ENCODE results near the gene ZP3.
A peak's percentile ranks its signal among the peaks of the same experiment; 100 is the strongest.
"Not testable (repeated sequence)": the region's sequence is repeated elsewhere in the genome, so short reads cannot be mapped to it uniquely, and the experiment has no call there.

The ZP3 gene

GRCh38 chr7:76443846-76444245 is 19.1 kb downstream of the ZP3 start:
- WGBS, result 88% methylated on average over 9 of the region's 12 CpGs
- H3K4me3 ChIP-seq (ENCODE audit: low read length); H3K9me3 ChIP-seq (ENCODE audit: insufficient read depth, low read depth, low read length); H3K36me3 ChIP-seq (ENCODE audit: insufficient read depth, low read length); H3K27me3 ChIP-seq (ENCODE audit: insufficient read depth, low read length); H3K9ac ChIP-seq (ENCODE audit: low read depth, low read length); H3K4me1 ChIP-seq (ENCODE audit: insufficient read depth, low read length); H3K27ac ChIP-seq (ENCODE audit: low read depth, low read length): not testable (repeated sequence)

GRCh38 chr7:76445577-76446008 is 20.8 kb downstream of the ZP3 start:
- not testable (repeated sequence) for H3K9me3 ChIP-seq (ENCODE audit: insufficient read depth, low read depth, low read length); H3K9ac ChIP-seq (ENCODE audit: low read depth, low read length); H3K27ac ChIP-seq (ENCODE audit: low read depth, low read length); H3K36me3 ChIP-seq (ENCODE audit: insufficient read depth, low read length); H3K4me3 ChIP-seq (ENCODE audit: low read length); H3K27me3 ChIP-seq (ENCODE audit: insufficient read depth, low read length); H3K4me1 ChIP-seq (ENCODE audit: insufficient read depth, low read length)
- 78% methylated on average over 4 of the region's 5 CpGs for WGBS

GRCh38 chr7:76457017-76457416 is 32.3 kb downstream of the ZP3 start:
- not testable (repeated sequence) for H3K9me3 ChIP-seq (ENCODE audit: insufficient read depth, low read depth, low read length); H3K36me3 ChIP-seq (ENCODE audit: insufficient read depth, low read length); H3K4me3 ChIP-seq (ENCODE audit: low read length); H3K27ac ChIP-seq (ENCODE audit: low read depth, low read length); H3K27me3 ChIP-seq (ENCODE audit: insufficient read depth, low read length); H3K9ac ChIP-seq (ENCODE audit: low read depth, low read length); H3K4me1 ChIP-seq (ENCODE audit: insufficient read depth, low read length)
- WGBS, result no CpG with 5 or more reads among the region's 4 CpGs

GRCh38 chr7:76458504-76458903 is 33.8 kb downstream of the ZP3 start:
- not testable (repeated sequence) for H3K27ac ChIP-seq (ENCODE audit: low read depth, low read length); H3K9me3 ChIP-seq (ENCODE audit: insufficient read depth, low read depth, low read length); H3K4me3 ChIP-seq (ENCODE audit: low read length); H3K9ac ChIP-seq (ENCODE audit: low read depth, low read length); H3K36me3 ChIP-seq (ENCODE audit: insufficient read depth, low read length); H3K27me3 ChIP-seq (ENCODE audit: insufficient read depth, low read length); H3K4me1 ChIP-seq (ENCODE audit: insufficient read depth, low read length)
- WGBS, result 0% methylated on average over 1 of the region's 4 CpGs

- not testable (repeated sequence) for H3K4me1 ChIP-seq (ENCODE audit: insufficient read depth, low read length); H3K4me3 ChIP-seq (ENCODE audit: low read length); H3K36me3 ChIP-seq (ENCODE audit: insufficient read depth, low read length); H3K27me3 ChIP-seq (ENCODE audit: insufficient read depth, low read length); H3K9me3 ChIP-seq (ENCODE audit: insufficient read depth, low read depth, low read length); H3K9ac ChIP-seq (ENCODE audit: low read depth, low read length); H3K27ac ChIP-seq (ENCODE audit: low read depth, low read length)
- WGBS, result 95% methylated on average over 12 of the region's 20 CpGs
Measured at GRCh38 chr7:76460767-76461166, 36.0 kb downstream of the ZP3 start.

- WGBS, result 2% methylated on average over 11 of the region's 54 CpGs
- not testable (repeated sequence) for H3K36me3 ChIP-seq (ENCODE audit: insufficient read depth, low read length); H3K4me1 ChIP-seq (ENCODE audit: insufficient read depth, low read length); H3K9me3 ChIP-seq (ENCODE audit: insufficient read depth, low read depth, low read length); H3K27ac ChIP-seq (ENCODE audit: low read depth, low read length); H3K9ac ChIP-seq (ENCODE audit: low read depth, low read length); H3K27me3 ChIP-seq (ENCODE audit: insufficient read depth, low read length)
- H3K4me3 ChIP-seq (ENCODE audit: low read length), result peak within 1 kb of the TSS; percentile 49
Measured at GRCh38 chr7:76461464-76462101, 36.8 kb downstream of the ZP3 start, which contains the start of gene DTX2. TSS of gene DTX2 (plus strand) at chr7:76461709. CDS start at chr7:76480510, 18,801 bp downstream.

- not testable (repeated sequence) for H3K9ac ChIP-seq (ENCODE audit: low read depth, low read length); H3K27ac ChIP-seq (ENCODE audit: low read depth, low read length); H3K4me1 ChIP-seq (ENCODE audit: insufficient read depth, low read length); H3K36me3 ChIP-seq (ENCODE audit: insufficient read depth, low read length); H3K9me3 ChIP-seq (ENCODE audit: insufficient read depth, low read depth, low read length); H3K4me3 ChIP-seq (ENCODE audit: low read length); H3K27me3 ChIP-seq (ENCODE audit: insufficient read depth, low read length)
- WGBS, result no CpG with 5 or more reads among the region's 17 CpGs
Measured at GRCh38 chr7:76462271-76462882, 37.6 kb downstream of the ZP3 start.

- not testable (repeated sequence) for H3K27ac ChIP-seq (ENCODE audit: low read depth, low read length); H3K4me3 ChIP-seq (ENCODE audit: low read length); H3K9me3 ChIP-seq (ENCODE audit: insufficient read depth, low read depth, low read length); H3K36me3 ChIP-seq (ENCODE audit: insufficient read depth, low read length); H3K27me3 ChIP-seq (ENCODE audit: insufficient read depth, low read length); H3K4me1 ChIP-seq (ENCODE audit: insufficient read depth, low read length); H3K9ac ChIP-seq (ENCODE audit: low read depth, low read length)
- 85% methylated on average over 4 of the region's 5 CpGs for WGBS
Measured at GRCh38 chr7:76464959-76465358, 40.2 kb downstream of the ZP3 start.

GRCh38 chr7:76465950-76466349 is 41.2 kb downstream of the ZP3 start:
- not testable (repeated sequence) for H3K27ac ChIP-seq (ENCODE audit: low read depth, low read length); H3K4me3 ChIP-seq (ENCODE audit: low read length); H3K36me3 ChIP-seq (ENCODE audit: insufficient read depth, low read length); H3K9ac ChIP-seq (ENCODE audit: low read depth, low read length); H3K4me1 ChIP-seq (ENCODE audit: insufficient read depth, low read length); H3K9me3 ChIP-seq (ENCODE audit: insufficient read depth, low read depth, low read length); H3K27me3 ChIP-seq (ENCODE audit: insufficient read depth, low read length)
- WGBS, result no CpG with 5 or more reads among the region's 8 CpGs

GRCh38 chr7:76467743-76468404 is 43.1 kb downstream of the ZP3 start:
- WGBS, result 94% methylated on average over 10 of the region's 14 CpGs
- H3K9me3 ChIP-seq (ENCODE audit: insufficient read depth, low read depth, low read length); H3K27me3 ChIP-seq (ENCODE audit: insufficient read depth, low read length); H3K4me1 ChIP-seq (ENCODE audit: insufficient read depth, low read length); H3K36me3 ChIP-seq (ENCODE audit: insufficient read depth, low read length); H3K9ac ChIP-seq (ENCODE audit: low read depth, low read length); H3K27ac ChIP-seq (ENCODE audit: low read depth, low read length); H3K4me3 ChIP-seq (ENCODE audit: low read length): not testable (repeated sequence)

- H3K4me3 ChIP-seq (ENCODE audit: low read length); H3K36me3 ChIP-seq (ENCODE audit: insufficient read depth, low read length); H3K27me3 ChIP-seq (ENCODE audit: insufficient read depth, low read length); H3K9ac ChIP-seq (ENCODE audit: low read depth, low read length); H3K9me3 ChIP-seq (ENCODE audit: insufficient read depth, low read depth, low read length); H3K4me1 ChIP-seq (ENCODE audit: insufficient read depth, low read length); H3K27ac ChIP-seq (ENCODE audit: low read depth, low read length): not testable (repeated sequence)
- WGBS, result 88% methylated on average over 8 of the region's 10 CpGs
Measured at GRCh38 chr7:76471556-76472221, 46.9 kb downstream of the ZP3 start.
